H1 (cell line): ENCODE measurements around the gene HNRNPU. TPM values are rescaled to one million over a fixed set of nuclear protein-coding genes. Genes with fewer than 3 reads are reported as not detected.

Experiments used
- CTCF ChIA-PET: fragments of 300-600 bp; sonication (Branson Sonifier 250); formaldehyde crosslinking; loops from one replicate; lab custom pipeline; 2021; ENCODE audit not compliant: partially characterized antibody; lab: Charles Lee
- POLR2A ChIA-PET: fragments of 300-600 bp; sonication (Branson Sonifier 250); formaldehyde crosslinking; loops from one replicate; lab custom pipeline; 2021; ENCODE audit warnings: inconsistent platforms; ENCODE audit not compliant: partially characterized antibody; lab: Charles Lee
- DNase-seq, 2 experiments: peaks; one replicate each; pipeline versions ENCODE4 v3.0.0 to v3.0.0-alpha.2; 2010 to 2022; ENCODE audit warnings: low spot score in 2 of 2, low read depth in 1 of 2, mixed read lengths in 1 of 2
- FAIRE-seq: peaks from 2 replicates; lab custom pipeline; 2011; peaks lifted over from hg19 to GRCh38; lab: Jason Lieb, UNC
- H2AFZ ChIP-seq: 2 replicates; pipeline ENCODE4 v1.8.1; 2012; ENCODE audit warnings: low read length, inconsistent platforms
- H2AK5ac ChIP-seq: 2 replicates; pipeline ENCODE4 v1.6.1; 2013; ENCODE audit warnings: low read depth, low read length
- H2BK120ac ChIP-seq: replicated peaks from 2 replicates; pipeline ENCODE3; 2013; ENCODE audit warnings: low read depth, low read length, inconsistent platforms
- H2BK12ac ChIP-seq: 2 replicates; pipeline ENCODE4 v1.6.1; 2013; ENCODE audit warnings: low read depth, low read length
- H2BK15ac ChIP-seq: 2 replicates; pipeline ENCODE4 v1.6.1; 2013; ENCODE audit warnings: low read length
- H2BK20ac ChIP-seq: 2 replicates; pipeline ENCODE4 v1.6.1; 2013; ENCODE audit warnings: low read length
- H2BK5ac ChIP-seq: 2 replicates; pipeline ENCODE4 v1.6.1; 2013; ENCODE audit warnings: low read depth, low read length
- H3K14ac ChIP-seq: 2 replicates; pipeline ENCODE4 v1.6.1; 2013; ENCODE audit warnings: inconsistent platforms; ENCODE audit not compliant: insufficient read length
- H3K18ac ChIP-seq: 2 replicates; pipeline ENCODE4 v1.6.1; 2013; ENCODE audit warnings: low read length; ENCODE audit errors: extremely low read depth
- H3K23ac ChIP-seq: 2 replicates; pipeline ENCODE4 v1.6.1; 2013; ENCODE audit warnings: inconsistent platforms; ENCODE audit not compliant: insufficient read length
- H3K23me2 ChIP-seq: 2 replicates; pipeline ENCODE4 v1.6.1; 2013; ENCODE audit warnings: low read depth, low read length
- H3K27ac ChIP-seq: 2 replicates; pipeline ENCODE4 v1.6.1; 2011; ENCODE audit warnings: low read depth, low read length, inconsistent platforms
- H3K27me3 ChIP-seq, 4 experiments: replicated peaks in 1 of 4; 1 replicate in 1 of 4; 2 replicates in 3 of 4; pipeline versions ENCODE4 v1.6.1 to v1.8.1; 2011 to 2013; ENCODE audit warnings: low read length in 3 of 4, mild to moderate bottlenecking in 3 of 4, inconsistent platforms in 2 of 4, mixed read lengths in 2 of 4, moderate library complexity in 1 of 4; ENCODE audit not compliant: control insufficient read depth in 3 of 4, insufficient read depth in 3 of 4; ENCODE audit errors: extremely low read depth in 1 of 4
- H3K36me3 ChIP-seq, 4 experiments: 2 replicates each; pipeline versions ENCODE4 v1.6.1 to v1.8.1; 2011 to 2013; ENCODE audit warnings: mild to moderate bottlenecking in 4 of 4, low read length in 3 of 4, moderate library complexity in 2 of 4, control low read depth in 1 of 4, inconsistent platforms in 1 of 4; ENCODE audit not compliant: insufficient read depth in 4 of 4, control insufficient read depth in 2 of 4
- H3K4ac ChIP-seq: replicated peaks from 2 replicates; pipeline ENCODE3; 2013; ENCODE audit warnings: low read length, low read depth, mixed read lengths, inconsistent platforms; ENCODE audit not compliant: insufficient read length
- H3K4me1 ChIP-seq, 4 experiments: replicated peaks in 1 of 4; 1 replicate in 1 of 4; 2 replicates in 3 of 4; pipeline versions ENCODE4 v1.6.1 to v1.8.1; 2011 to 2013; ENCODE audit warnings: low read length in 3 of 4, inconsistent platforms in 2 of 4, mixed read lengths in 1 of 4; ENCODE audit not compliant: insufficient read depth in 4 of 4, control insufficient read depth in 3 of 4
- H3K4me2 ChIP-seq, 2 experiments: 2 replicates each; pipeline versions ENCODE4 v1.6.1 to v1.8.1; 2011 to 2013; ENCODE audit warnings: low read depth in 2 of 2, low read length in 2 of 2, control low read depth in 1 of 2, inconsistent platforms in 1 of 2, mild to moderate bottlenecking in 1 of 2; ENCODE audit not compliant: insufficient read depth in 1 of 2
- H3K4me3 ChIP-seq, 4 experiments: fragments of 200-600, 300-600 bp in 1 of 4; sonication (generic), shearing (Covaris generic), sonication (Bioruptor Twin) in 1 of 4; 2 replicates each; pipeline versions ENCODE4 v1.5.1 to v1.8.1; 2011 to 2016; ENCODE audit warnings: low read length in 4 of 4, low read depth in 3 of 4, control low read depth in 2 of 4, inconsistent platforms in 2 of 4, mild to moderate bottlenecking in 2 of 4, mixed read lengths in 1 of 4, moderate library complexity in 1 of 4; ENCODE audit not compliant: insufficient read depth in 2 of 4; ENCODE audit errors: extremely low read depth in 1 of 4
- H3K56ac ChIP-seq: replicated peaks from 2 replicates; pipeline ENCODE3; 2013; ENCODE audit warnings: low read depth, mild to moderate bottlenecking, mixed read lengths, low read length, inconsistent platforms; ENCODE audit not compliant: insufficient read length
- H3K79me1 ChIP-seq: 2 replicates; pipeline ENCODE4 v1.6.1; 2013; ENCODE audit warnings: low read depth, low read length, control low read depth
- H3K79me2 ChIP-seq, 2 experiments: 2 replicates each; pipeline versions ENCODE4 v1.6.1 to v1.8.1; 2012 to 2013; ENCODE audit warnings: low read length in 2 of 2, mild to moderate bottlenecking in 2 of 2, inconsistent platforms in 1 of 2; ENCODE audit not compliant: insufficient read depth in 2 of 2, control insufficient read depth in 1 of 2
- H3K9ac ChIP-seq, 4 experiments: replicated peaks in 1 of 4; 1 replicate in 1 of 4; 2 replicates in 3 of 4; pipeline versions ENCODE4 v1.6.1 to v1.8.1; 2011 to 2013; ENCODE audit warnings: low read depth in 3 of 4, low read length in 3 of 4, control low read depth in 2 of 4, mild to moderate bottlenecking in 2 of 4, moderate library complexity in 2 of 4, inconsistent platforms in 1 of 4; ENCODE audit errors: extremely low read depth in 1 of 4
- H3K9me3 ChIP-seq, 2 experiments: 2 replicates each; pipeline versions ENCODE4 v1.6.1 to v1.8.1; 2012 to 2013; ENCODE audit warnings: mild to moderate bottlenecking in 2 of 2, moderate library complexity in 2 of 2, control low read depth in 1 of 2, inconsistent platforms in 1 of 2, low read depth in 1 of 2, low read length in 1 of 2, mixed read lengths in 1 of 2; ENCODE audit not compliant: insufficient read depth in 2 of 2
- H4K20me1 ChIP-seq, 2 experiments: replicated peaks in 1 of 2; 2 replicates each; pipeline versions ENCODE3 to v1.8.1; 2011 to 2013; ENCODE audit warnings: inconsistent platforms in 2 of 2, low read length in 2 of 2, mild to moderate bottlenecking in 1 of 2; ENCODE audit not compliant: insufficient read depth in 2 of 2, control insufficient read depth in 1 of 2
- H4K5ac ChIP-seq: 2 replicates; pipeline ENCODE4 v1.6.1; 2013; ENCODE audit warnings: low read length, low read depth, mixed read lengths, inconsistent platforms; ENCODE audit not compliant: insufficient read length
- H4K8ac ChIP-seq: 2 replicates; pipeline ENCODE4 v1.8.0; 2013; ENCODE audit warnings: mild to moderate bottlenecking, moderate library complexity, low read length, inconsistent platforms; ENCODE audit not compliant: insufficient read depth; ENCODE audit errors: extremely low read depth
- H4K91ac ChIP-seq: replicated peaks from 2 replicates; pipeline ENCODE3; 2013; ENCODE audit warnings: low read length, mixed read lengths, inconsistent platforms; ENCODE audit not compliant: insufficient read length
- NANOG ChIP-seq: IDR thresholded peaks from 2 replicates; pipeline ENCODE4 v1.6.1; 2011; ENCODE audit warnings: low read length, low read depth, mild to moderate bottlenecking, inconsistent platforms; ENCODE audit not compliant: insufficient read depth, poor library complexity, severe bottlenecking
- POLR2AphosphoS5 ChIP-seq: IDR thresholded peaks from 2 replicates; pipeline ENCODE4 v1.6.1; 2011; ENCODE audit warnings: low read depth, low read length
- RXRA ChIP-seq: IDR thresholded peaks from 2 replicates; pipeline ENCODE4 v1.6.1; 2011; ENCODE audit warnings: low read depth, mild to moderate bottlenecking, low read length, moderate library complexity; ENCODE audit not compliant: insufficient read depth
- SRF ChIP-seq: IDR thresholded peaks from 2 replicates; pipeline ENCODE4 v1.6.1; 2011; ENCODE audit warnings: mild to moderate bottlenecking, low read depth, low read length, moderate library complexity
- WGBS, 2 experiments: shearing (Covaris generic) in 1 of 2; methylation state at CpG; one replicate each; pipeline versions ENCODE4 v1.1.6 to v1.1.7; 2013 to 2015; ENCODE audit warnings: low lambda C conversion rate in 2 of 2, mixed read lengths in 2 of 2, inconsistent platforms in 1 of 2, low coverage in 1 of 2, missing lambda C conversion rate in 1 of 2; ENCODE audit not compliant: insufficient replicate concordance in 2 of 2, insufficient coverage in 1 of 2, insufficient read length in 1 of 2; ENCODE audit errors: extremely low coverage in 1 of 2, missing lambda C conversion rate in 1 of 2; 5-methylcytosine and 5-hydroxymethylcytosine counted together
- polyA plus RNA-seq, 7 experiments: library from polyadenylated mRNA; depleted of rRNA in 3 of 7; stranded (reverse) in 5 of 7; unstranded in 2 of 7; fragments of >200 nt in 5 of 7; fragments of 200-250 nt in 2 of 7; gene quantifications; 1 replicate in 5 of 7; 2 replicates in 1 of 7; 4 replicates in 1 of 7; pipeline versions ENCODE4 v1.2.1 to v1.2.3, GENCODE V29; 2011 to 2013; ENCODE audit warnings: missing spikeins in 2 of 7, mixed read lengths in 2 of 7
- total RNA-seq: library from RNA; stranded (reverse); fragmentation: NEBNext Ultra II Directional; extraction: Animal tissue kit (Norgen Biotek cat#: 25700); gene quantifications from 2 replicates; pipeline ENCODE4 v1.2.1, GENCODE V29; 2021

Gene HNRNPU
- total and polyA plus RNA-seq, 2 of the 8 experiments (the other 6 are each of a cell fraction or from before 2014, with no cell fraction given), result 95.6 to 606 TPM

GRCh38 chr1:244840219-244840794 is 24.0 kb downstream of the HNRNPU start:
- Histone ChIP-seq H3K23ac (no peak overlapping the region), H3K27ac (no peak overlapping the region), H3K4me3 (no peak overlapping the region), H3K4me1 (peaks cover 0 to 3% (median 0%) of the 10 kb centered on the region in 4 experiments; a peak in 1 of 7 replicates), H3K14ac (no peak overlapping the region), H4K91ac (no peak overlapping the region), H3K36me3 (peaks cover 5 to 60% (median 28%) of the 10 kb centered on the region in 4 experiments), H2AK5ac (no peak overlapping the region), H3K56ac (no peak overlapping the region), H2BK12ac (no peak overlapping the region), H2BK20ac (no peak overlapping the region), H3K27me3 (no peaks in the 10 kb centered on the region), H3K4ac (no peak overlapping the region), H3K79me1 (no peaks in the 10 kb centered on the region; the same call in 1 of the 2 replicates), H4K20me1 (peaks cover 7 to 10% of the 10 kb centered on the region in 2 experiments), H2AFZ (no peak overlapping the region), H3K79me2 (peaks cover 0 to 45% of the 10 kb centered on the region in 2 experiments; a peak in 3 of 4 replicates), H2BK5ac (no peak overlapping the region), H3K18ac (no peak overlapping the region), H2BK15ac (no peak overlapping the region), H4K5ac (no peak overlapping the region), H3K4me2 (no peak overlapping the region), H3K23me2 (peaks cover 3% of the 10 kb centered on the region), H3K9me3 (no peaks in the 10 kb centered on the region), H3K9ac (no peak overlapping the region; a peak in 1 of 7 replicates), H2BK120ac (no peak overlapping the region), H4K8ac (no peak overlapping the region)
- FAIRE-seq, result no peak
- ChIA-PET POLR2A (interaction anchor here (1.0 to 18.5 kb wide), 9 partner anchors 13 to 188 kb away, joined by 3 to 677 read pairs (median 4); partner anchors contain the start of genes DESI2 and HNRNPU), CTCF (interaction anchor here (0.6 to 2.6 kb wide), 5 partner anchors 8 to 236 kb away, joined by 3 to 11 read pairs (median 6); no protein-coding TSS in a partner anchor)
- TF ChIP-seq NANOG (no peak), RXRA (no peak), POLR2AphosphoS5 (peak; percentile 51; the same call in 1 of the 2 replicates), SRF (no peak)
- DNase-seq, result no peak
- WGBS, 2 experiments, result 94% methylated on average over 5 of the region's 5 CpGs; no CpG with 5 or more reads in 1 of the 2 experiments
